ENCODE results near the gene SH3TC2. TPM values are rescaled to one million over a fixed set of nuclear protein-coding genes. Genes with fewer than 3 reads are reported as not detected.

Gene SH3TC2
- total and polyA plus RNA-seq, 2 donors (not counting 1 experiment from before 2014, with no cell fraction given) = not detected

DNA sequence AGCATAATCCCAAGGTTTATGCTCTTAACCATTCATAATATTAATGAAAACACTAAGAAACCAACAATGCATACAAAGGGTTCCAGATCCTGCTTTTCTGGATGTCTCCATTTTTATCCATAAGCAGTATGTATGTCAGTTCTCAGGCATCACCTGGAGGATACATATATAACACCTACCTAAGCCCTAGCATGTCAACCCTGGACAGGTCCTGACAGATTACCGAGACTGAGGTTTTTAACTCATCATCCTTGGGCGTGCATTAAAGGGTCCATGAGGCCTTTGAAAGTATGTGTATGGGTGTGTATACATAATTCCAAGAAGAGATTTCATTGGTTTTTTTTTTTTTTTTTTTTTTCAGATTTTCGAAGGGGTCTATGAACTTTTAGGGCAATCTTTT, 70.6 kb downstream of the SH3TC2 start:
- no peaks in the 10 kb centered on the region for H3K4me1 Mint-ChIP-seq
- H3K27ac ChIP-seq (ENCODE audit: low read length in 2 of 2) = no peak overlapping the region
- H3K27me3 ChIP-seq (replicated peaks in 1 of 4; ENCODE audit: control extremely low read depth in 1 of 4, control insufficient read depth in 3 of 4, insufficient read depth in 4 of 4, low read length in 3 of 4) = peaks cover 0 to 4% (median 0%) of the 10 kb centered on the region in 4 experiments
- CTCF ChIA-PET = interaction anchor here (1.4 to 2.5 kb wide), 2 partner anchors 251 to 259 kb away, joined by 4 to 13 read pairs; no protein-coding TSS in a partner anchor
- no peaks in the 10 kb centered on the region for H3K9me3 Mint-ChIP-seq (ENCODE audit: insufficient read depth)
- H3K79me2 ChIP-seq (ENCODE audit: control insufficient read depth, insufficient read depth, low read length) = no peaks in the 10 kb centered on the region
- no peak overlapping the region for H3K9ac ChIP-seq (ENCODE audit: low read length)
- TF ChIP-seq, protein P1, sequence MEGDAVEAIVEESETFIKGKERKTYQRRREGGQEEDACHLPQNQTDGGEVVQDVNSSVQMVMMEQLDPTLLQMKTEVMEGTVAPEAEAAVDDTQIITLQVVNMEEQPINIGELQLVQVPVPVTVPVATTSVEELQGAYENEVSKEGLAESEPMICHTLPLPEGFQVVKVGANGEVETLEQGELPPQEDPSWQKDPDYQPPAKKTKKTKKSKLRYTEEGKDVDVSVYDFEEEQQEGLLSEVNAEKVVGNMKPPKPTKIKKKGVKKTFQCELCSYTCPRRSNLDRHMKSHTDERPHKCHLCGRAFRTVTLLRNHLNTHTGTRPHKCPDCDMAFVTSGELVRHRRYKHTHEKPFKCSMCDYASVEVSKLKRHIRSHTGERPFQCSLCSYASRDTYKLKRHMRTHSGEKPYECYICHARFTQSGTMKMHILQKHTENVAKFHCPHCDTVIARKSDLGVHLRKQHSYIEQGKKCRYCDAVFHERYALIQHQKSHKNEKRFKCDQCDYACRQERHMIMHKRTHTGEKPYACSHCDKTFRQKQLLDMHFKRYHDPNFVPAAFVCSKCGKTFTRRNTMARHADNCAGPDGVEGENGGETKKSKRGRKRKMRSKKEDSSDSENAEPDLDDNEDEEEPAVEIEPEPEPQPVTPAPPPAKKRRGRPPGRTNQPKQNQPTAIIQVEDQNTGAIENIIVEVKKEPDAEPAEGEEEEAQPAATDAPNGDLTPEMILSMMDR (IDR thresholded peaks at IDR 0.05) = no peak
- TF ChIP-seq EZH2 (IDR thresholded peaks at IDR 0.05; ENCODE audit: borderline replicate concordance, insufficient read depth, low read depth, low read length, poor library complexity, severe bottlenecking) = no peak
- H3K4me3 ChIP-seq (ENCODE audit: control extremely low read depth in 1 of 5, extremely low read depth in 1 of 5, insufficient read depth in 1 of 5, low read depth in 2 of 5, low read length in 4 of 5) = no peak overlapping the region
- no peaks in the 10 kb centered on the region for H4K20me1 ChIP-seq (ENCODE audit: control insufficient read depth, insufficient read depth, low read length, poor library complexity, severe bottlenecking)
- 100% methylated on average over 2 of the region's 3 CpGs for WGBS (ENCODE audit: insufficient coverage)
- no peak overlapping the region for H3K4me2 ChIP-seq (replicated peaks; ENCODE audit: low read depth, low read length, poor library complexity, severe bottlenecking)
- H3K36me3 ChIP-seq (replicated peaks in 1 of 2; ENCODE audit: control extremely low read depth in 1 of 2, control insufficient read depth in 1 of 2, extremely low read depth in 1 of 2, insufficient read depth in 2 of 2, low read length in 1 of 2) = no peaks in the 10 kb centered on the region
- no peak for DNase-seq
- H3K4me3 Mint-ChIP-seq = no peak overlapping the region
- POLR2A ChIA-PET = no interaction called here
- no peak overlapping the region for H3K27ac Mint-ChIP-seq
- no peak for ATAC-seq (ENCODE audit: low read depth)
- intact Hi-C loops (cut with micrococcal nuclease) = no loop called here
- no peaks in the 10 kb centered on the region for H3K9me3 ChIP-seq (ENCODE audit: control extremely low read depth in 1 of 3, control insufficient read depth in 2 of 3, insufficient read depth in 1 of 3, low read length in 2 of 3)
- H2AFZ ChIP-seq (ENCODE audit: insufficient read depth, low read depth, low read length, poor library complexity, severe bottlenecking) = no peak overlapping the region
- peaks cover 38% of the 10 kb centered on the region for H3K27me3 Mint-ChIP-seq
- H3K4me1 ChIP-seq (ENCODE audit: control insufficient read depth in 2 of 2, insufficient read depth in 2 of 2, low read length in 2 of 2) = no peaks in the 10 kb centered on the region

DNA sequence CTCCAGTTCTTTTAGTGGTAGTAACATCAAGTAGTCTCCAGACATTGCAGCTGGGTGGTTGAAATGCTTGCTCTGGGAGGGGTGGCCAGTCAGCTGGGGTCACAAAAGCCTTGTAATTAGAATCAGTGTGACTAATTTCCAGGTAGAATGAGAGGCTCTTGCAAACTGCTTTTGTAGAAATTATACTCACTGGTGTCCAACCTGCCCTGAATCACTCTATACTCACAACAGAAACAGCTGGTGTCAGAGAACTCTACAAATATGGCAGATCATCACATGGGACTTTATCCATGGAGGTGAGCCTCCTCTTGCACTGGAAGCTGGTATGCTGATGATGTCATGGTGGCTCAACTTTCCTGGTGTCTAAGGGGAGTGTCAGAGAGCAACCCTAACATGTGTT, 71.3 kb downstream of the SH3TC2 start:
- no peaks in the 10 kb centered on the region for H3K79me2 ChIP-seq (ENCODE audit: control insufficient read depth, insufficient read depth, low read length)
- TF ChIP-seq EZH2 (IDR thresholded peaks at IDR 0.05; ENCODE audit: borderline replicate concordance, insufficient read depth, low read depth, low read length, poor library complexity, severe bottlenecking) = no peak
- TF ChIP-seq, protein P1 (IDR thresholded peaks at IDR 0.05) = no peak

More for the DNA sequence above, 71.3 kb downstream of the SH3TC2 start:
- H3K4me1 Mint-ChIP-seq = no peaks in the 10 kb centered on the region
- H3K27ac ChIP-seq (ENCODE audit: low read length in 2 of 2) = no peak overlapping the region
- no peak overlapping the region for H3K9ac ChIP-seq (ENCODE audit: low read length)
- H3K9me3 Mint-ChIP-seq (ENCODE audit: insufficient read depth) = no peaks in the 10 kb centered on the region
- DNase-seq = no peak
- H3K4me3 Mint-ChIP-seq = no peak overlapping the region
- intact Hi-C loops (cut with micrococcal nuclease) = no loop called here
- H3K4me1 ChIP-seq (ENCODE audit: control insufficient read depth in 2 of 2, insufficient read depth in 2 of 2, low read length in 2 of 2) = no peaks in the 10 kb centered on the region
- no peak overlapping the region for H3K4me2 ChIP-seq (replicated peaks; ENCODE audit: low read depth, low read length, poor library complexity, severe bottlenecking)
- H3K27ac Mint-ChIP-seq = no peak overlapping the region
- no peak for ATAC-seq (ENCODE audit: low read depth)
- no peak overlapping the region for H3K4me3 ChIP-seq (ENCODE audit: control extremely low read depth in 1 of 5, extremely low read depth in 1 of 5, insufficient read depth in 1 of 5, low read depth in 2 of 5, low read length in 4 of 5)
- peaks cover 0 to 4% (median 0%) of the 10 kb centered on the region in 4 experiments for H3K27me3 ChIP-seq (replicated peaks in 1 of 4; ENCODE audit: control extremely low read depth in 1 of 4, control insufficient read depth in 3 of 4, insufficient read depth in 4 of 4, low read length in 3 of 4)
- CTCF ChIA-PET = interaction anchor here (0.7 to 2.5 kb wide), 5 partner anchors 34 to 264 kb away, joined by 3 to 13 read pairs (median 4); no protein-coding TSS in a partner anchor
- POLR2A ChIA-PET = no interaction called here
- H3K27me3 Mint-ChIP-seq = peaks cover 38% of the 10 kb centered on the region
- H3K36me3 ChIP-seq (replicated peaks in 1 of 2; ENCODE audit: control extremely low read depth in 1 of 2, control insufficient read depth in 1 of 2, extremely low read depth in 1 of 2, insufficient read depth in 2 of 2, low read length in 1 of 2) = no peaks in the 10 kb centered on the region
- H4K20me1 ChIP-seq (ENCODE audit: control insufficient read depth, insufficient read depth, low read length, poor library complexity, severe bottlenecking) = no peaks in the 10 kb centered on the region
- no peaks in the 10 kb centered on the region for H3K9me3 ChIP-seq (ENCODE audit: control extremely low read depth in 1 of 3, control insufficient read depth in 2 of 3, insufficient read depth in 1 of 3, low read length in 2 of 3)
- no peak overlapping the region for H2AFZ ChIP-seq (ENCODE audit: insufficient read depth, low read depth, low read length, poor library complexity, severe bottlenecking)

All from B cell (primary cell).